Activated CD4-positive, CD25-positive, alpha-beta regulatory T cell treated with anti-CD3 and anti-CD28 coated beads, Interleukin-2, amount 50 U/mL, for 72 hours (primary cell): ENCODE results near the gene TEX10.
"Not testable (repeated sequence)": the region's sequence is repeated elsewhere in the genome, so short reads cannot be mapped to it uniquely, and the experiment has no call there.

Experiments used
- DNase-seq: peaks from one replicate; pipeline ENCODE4 v3.0.0; 2021

Gene TEX10

GRCh38 chr9:100352727-100353505 lies at the start of gene TEX10:
Gene TEX10, minus strand, starts transcription at chr9:100352942. Its CDS starts 3,579 bp downstream, at chr9:100349363.
- peak; percentile 92 for DNase-seq

GRCh38 chr9:100401042-100401441 lies 48.3 kb upstream of the TEX10 start:
- DNase-seq, result no peak

- DNase-seq, result no peak
Observed at GRCh38 chr9:100397529-100398266, 45.0 kb upstream of the TEX10 start.

- DNase-seq, result no peak
Observed at GRCh38 chr9:100396769-100397168, 44.0 kb upstream of the TEX10 start.

GRCh38 chr9:100394816-100395215 lies 42.1 kb upstream of the TEX10 start:
- DNase-seq, result no peak

GRCh38 chr9:100394032-100394695 lies 41.4 kb upstream of the TEX10 start:
- no peak for DNase-seq

GRCh38 chr9:100392989-100393388 lies 40.2 kb upstream of the TEX10 start:
- not testable (repeated sequence) for DNase-seq

- DNase-seq, result no peak
Observed at GRCh38 chr9:100379862-100380261, 27.1 kb upstream of the TEX10 start.

- DNase-seq, result no peak
Observed at GRCh38 chr9:100377015-100377414, 24.3 kb upstream of the TEX10 start.

GRCh38 chr9:100375658-100376057 lies 22.9 kb upstream of the TEX10 start:
- DNase-seq, result no peak

- DNase-seq, result no peak
Observed at GRCh38 chr9:100372648-100373047, 19.9 kb upstream of the TEX10 start.

GRCh38 chr9:100370064-100370723 lies 17.5 kb upstream of the TEX10 start:
- no peak for DNase-seq

GRCh38 chr9:100368672-100369071 lies 15.9 kb upstream of the TEX10 start:
- no peak for DNase-seq

GRCh38 chr9:100366121-100366520 lies 13.4 kb upstream of the TEX10 start:
- DNase-seq, result no peak

GRCh38 chr9:100364013-100364412 lies 11.3 kb upstream of the TEX10 start:
- no peak for DNase-seq

- DNase-seq, result no peak
Observed at GRCh38 chr9:100359057-100359456, 6.3 kb upstream of the TEX10 start.

GRCh38 chr9:100357501-100357900 lies 4.8 kb upstream of the TEX10 start:
- DNase-seq, result no peak

- DNase-seq, result no peak
Observed at GRCh38 chr9:100355561-100355960, 2.8 kb upstream of the TEX10 start.

- no peak for DNase-seq
Observed at GRCh38 chr9:100354121-100354800, 1.5 kb upstream of the TEX10 start.

- peak; percentile 52 for DNase-seq
Observed at GRCh38 chr9:100352201-100352726, 478 bp downstream of the TEX10 start.

- no peak for DNase-seq
Observed at GRCh38 chr9:100351508-100351907, 1.2 kb downstream of the TEX10 start.

- no peak for DNase-seq
Observed at GRCh38 chr9:100350188-100350587, 2.6 kb downstream of the TEX10 start.
